ENCODE data around the gene GSDME.

GRCh38 chr7:24728121-24728500, 29.2 kb downstream of the GSDME start:
- no peak for TF ChIP-seq CTCF (IDR thresholded peaks at IDR 0.05)
- TF ChIP-seq POLR2A (IDR thresholded peaks at IDR 0.05): no peak

Data from lower leg skin (tissue), 3 donors.